ENCODE data around the gene LAMB4.

Gene LAMB4

GRCh38 chr7:108143658-108144420 lies 13.7 kb upstream of the LAMB4 start:
- Histone ChIP-seq H3K27me3 (ENCODE audit: control insufficient read depth in 1 of 2, insufficient read depth in 2 of 2, low read length in 2 of 2) (no peaks in the 10 kb centered on the region), H3K4me1 (ENCODE audit: control insufficient read depth in 1 of 2, insufficient read depth in 2 of 2, low read length in 2 of 2) (peaks cover 6 to 8% of the 10 kb centered on the region in 2 donors), H3K36me3 (ENCODE audit: control insufficient read depth in 1 of 2, insufficient read depth in 2 of 2, low read length in 2 of 2) (no peaks in the 10 kb centered on the region), H3K9ac (ENCODE audit: low read depth in 1 of 2, low read length in 2 of 2) (no peak overlapping the region), H3K4me3 (ENCODE audit: low read depth in 1 of 2, low read length in 2 of 2) (no peak overlapping the region), H3K27ac (ENCODE audit: low read depth, low read length) (no peak overlapping the region), H3K9me3 (ENCODE audit: control insufficient read depth in 1 of 2, low read length in 2 of 2) (no peaks in the 10 kb centered on the region)

GRCh38 chr7:108142675-108143259 lies 12.6 kb upstream of the LAMB4 start:
- Histone ChIP-seq H3K4me3 (ENCODE audit: low read depth in 1 of 2, low read length in 2 of 2) (no peak overlapping the region), H3K9ac (ENCODE audit: low read depth in 1 of 2, low read length in 2 of 2) (no peak overlapping the region)

GRCh38 chr7:108142180-108142579 lies 12.0 kb upstream of the LAMB4 start:
- Histone ChIP-seq H3K9ac (ENCODE audit: low read depth in 1 of 2, low read length in 2 of 2) (no peak overlapping the region), H3K36me3 (ENCODE audit: control insufficient read depth in 1 of 2, insufficient read depth in 2 of 2, low read length in 2 of 2) (no peaks in the 10 kb centered on the region), H3K9me3 (ENCODE audit: control insufficient read depth in 1 of 2, low read length in 2 of 2) (no peaks in the 10 kb centered on the region), H3K27ac (ENCODE audit: low read depth, low read length) (no peak overlapping the region), H3K4me3 (ENCODE audit: low read depth in 1 of 2, low read length in 2 of 2) (no peak overlapping the region), H3K27me3 (ENCODE audit: control insufficient read depth in 1 of 2, insufficient read depth in 2 of 2, low read length in 2 of 2) (no peaks in the 10 kb centered on the region), H3K4me1 (ENCODE audit: control insufficient read depth in 1 of 2, insufficient read depth in 2 of 2, low read length in 2 of 2) (peaks cover 4 to 5% of the 10 kb centered on the region in 2 donors)

More at GRCh38 chr7:108142675-108143259, 12.6 kb upstream of the LAMB4 start:
- H3K36me3 ChIP-seq (ENCODE audit: control insufficient read depth in 1 of 2, insufficient read depth in 2 of 2, low read length in 2 of 2) = no peaks in the 10 kb centered on the region
- H3K27me3 ChIP-seq (ENCODE audit: control insufficient read depth in 1 of 2, insufficient read depth in 2 of 2, low read length in 2 of 2) = no peaks in the 10 kb centered on the region
- H3K27ac ChIP-seq (ENCODE audit: low read depth, low read length) = no peak overlapping the region
- H3K4me1 ChIP-seq (ENCODE audit: control insufficient read depth in 1 of 2, insufficient read depth in 2 of 2, low read length in 2 of 2) = peaks cover 6 to 8% of the 10 kb centered on the region in 2 donors
- H3K9me3 ChIP-seq (ENCODE audit: control insufficient read depth in 1 of 2, low read length in 2 of 2) = no peaks in the 10 kb centered on the region

DNA sequence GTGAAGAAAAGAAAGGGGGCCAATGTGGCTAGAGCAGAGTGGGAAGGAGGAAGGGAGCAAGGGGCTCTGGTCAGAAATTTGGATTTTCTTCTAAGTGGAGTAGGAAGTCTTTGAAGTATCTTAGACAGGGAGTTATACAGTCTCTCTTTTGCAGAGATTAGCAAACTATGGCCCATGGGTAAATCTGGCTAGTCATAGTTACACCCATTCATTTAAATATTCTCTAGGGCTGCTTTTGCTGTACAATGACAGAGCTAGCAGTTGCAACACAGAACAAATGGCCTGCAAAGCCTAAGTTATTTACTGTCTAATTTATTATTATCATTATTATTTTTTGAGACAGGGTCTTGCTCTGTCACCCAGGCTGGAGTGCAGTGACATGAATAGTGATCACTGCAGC lies 10.5 kb upstream of the LAMB4 start:
- Histone ChIP-seq H3K9ac (ENCODE audit: low read depth in 1 of 2, low read length in 2 of 2) (no peak overlapping the region), H3K4me1 (ENCODE audit: control insufficient read depth in 1 of 2, insufficient read depth in 2 of 2, low read length in 2 of 2) (no peaks in the 10 kb centered on the region), H3K36me3 (ENCODE audit: control insufficient read depth in 1 of 2, insufficient read depth in 2 of 2, low read length in 2 of 2) (no peaks in the 10 kb centered on the region), H3K9me3 (ENCODE audit: control insufficient read depth in 1 of 2, low read length in 2 of 2) (no peaks in the 10 kb centered on the region), H3K4me3 (ENCODE audit: low read depth in 1 of 2, low read length in 2 of 2) (no peak overlapping the region), H3K27ac (ENCODE audit: low read depth, low read length) (no peak overlapping the region), H3K27me3 (ENCODE audit: control insufficient read depth in 1 of 2, insufficient read depth in 2 of 2, low read length in 2 of 2) (no peaks in the 10 kb centered on the region)

GRCh38 chr7:108138911-108139310 lies 8.8 kb upstream of the LAMB4 start:
- Histone ChIP-seq H3K27me3 (ENCODE audit: control insufficient read depth in 1 of 2, insufficient read depth in 2 of 2, low read length in 2 of 2) (no peaks in the 10 kb centered on the region), H3K9me3 (ENCODE audit: control insufficient read depth in 1 of 2, low read length in 2 of 2) (no peaks in the 10 kb centered on the region), H3K4me1 (ENCODE audit: control insufficient read depth in 1 of 2, insufficient read depth in 2 of 2, low read length in 2 of 2) (no peaks in the 10 kb centered on the region), H3K4me3 (ENCODE audit: low read depth in 1 of 2, low read length in 2 of 2) (no peak overlapping the region), H3K27ac (ENCODE audit: low read depth, low read length) (no peak overlapping the region), H3K9ac (ENCODE audit: low read depth in 1 of 2, low read length in 2 of 2) (no peak overlapping the region), H3K36me3 (ENCODE audit: control insufficient read depth in 1 of 2, insufficient read depth in 2 of 2, low read length in 2 of 2) (no peaks in the 10 kb centered on the region)

- Histone ChIP-seq H3K9ac (ENCODE audit: low read depth in 1 of 2, low read length in 2 of 2) (no peak overlapping the region), H3K4me3 (ENCODE audit: low read depth in 1 of 2, low read length in 2 of 2) (no peak overlapping the region), H3K9me3 (ENCODE audit: control insufficient read depth in 1 of 2, low read length in 2 of 2) (no peaks in the 10 kb centered on the region), H3K4me1 (ENCODE audit: control insufficient read depth in 1 of 2, insufficient read depth in 2 of 2, low read length in 2 of 2) (no peaks in the 10 kb centered on the region), H3K27ac (ENCODE audit: low read depth, low read length) (no peak overlapping the region), H3K36me3 (ENCODE audit: control insufficient read depth in 1 of 2, insufficient read depth in 2 of 2, low read length in 2 of 2) (no peaks in the 10 kb centered on the region), H3K27me3 (ENCODE audit: control insufficient read depth in 1 of 2, insufficient read depth in 2 of 2, low read length in 2 of 2) (no peaks in the 10 kb centered on the region)
Observed at GRCh38 chr7:108137993-108138392, 7.8 kb upstream of the LAMB4 start.

- Histone ChIP-seq H3K9me3 (ENCODE audit: control insufficient read depth in 1 of 2, low read length in 2 of 2) (no peaks in the 10 kb centered on the region), H3K27ac (ENCODE audit: low read depth, low read length) (no peak overlapping the region), H3K36me3 (ENCODE audit: control insufficient read depth in 1 of 2, insufficient read depth in 2 of 2, low read length in 2 of 2) (no peaks in the 10 kb centered on the region), H3K4me1 (ENCODE audit: control insufficient read depth in 1 of 2, insufficient read depth in 2 of 2, low read length in 2 of 2) (no peaks in the 10 kb centered on the region), H3K27me3 (ENCODE audit: control insufficient read depth in 1 of 2, insufficient read depth in 2 of 2, low read length in 2 of 2) (no peaks in the 10 kb centered on the region), H3K4me3 (ENCODE audit: low read depth in 1 of 2, low read length in 2 of 2) (no peak overlapping the region), H3K9ac (ENCODE audit: low read depth in 1 of 2, low read length in 2 of 2) (no peak overlapping the region)
Observed at GRCh38 chr7:108137040-108137439, 6.9 kb upstream of the LAMB4 start.

DNA sequence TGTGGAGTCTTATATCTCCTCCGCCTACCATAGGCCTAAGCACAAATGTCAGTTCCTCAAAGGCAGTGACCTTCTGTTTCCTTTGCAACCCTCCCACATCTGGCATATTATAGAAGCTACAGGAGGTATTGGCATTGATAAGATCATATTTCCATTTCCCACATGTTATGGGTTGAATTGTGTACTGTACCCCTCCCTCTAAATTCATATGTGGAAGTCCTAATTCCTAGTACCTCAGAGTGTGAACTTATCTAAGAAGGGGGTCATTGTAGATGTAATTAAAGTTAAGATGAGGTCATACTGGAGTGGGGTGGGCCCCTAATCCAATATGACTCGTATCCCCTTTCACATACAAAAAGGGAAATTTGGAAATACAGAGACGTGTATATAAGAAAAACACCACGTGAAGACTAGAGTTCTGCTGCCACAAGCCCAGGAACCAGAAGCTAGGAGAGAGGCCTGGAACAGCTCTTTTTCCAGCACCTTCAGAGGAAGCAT lies 6.1 kb upstream of the LAMB4 start:
- Histone ChIP-seq H3K4me3 (ENCODE audit: low read depth in 1 of 2, low read length in 2 of 2) (no peak overlapping the region), H3K4me1 (ENCODE audit: control insufficient read depth in 1 of 2, insufficient read depth in 2 of 2, low read length in 2 of 2) (no peaks in the 10 kb centered on the region), H3K9ac (ENCODE audit: low read depth in 1 of 2, low read length in 2 of 2) (no peak overlapping the region), H3K36me3 (ENCODE audit: control insufficient read depth in 1 of 2, insufficient read depth in 2 of 2, low read length in 2 of 2) (no peaks in the 10 kb centered on the region), H3K27ac (ENCODE audit: low read depth, low read length) (no peak overlapping the region), H3K9me3 (ENCODE audit: control insufficient read depth in 1 of 2, low read length in 2 of 2) (no peaks in the 10 kb centered on the region), H3K27me3 (ENCODE audit: control insufficient read depth in 1 of 2, insufficient read depth in 2 of 2, low read length in 2 of 2) (no peaks in the 10 kb centered on the region)

GRCh38 chr7:108135446-108136190 lies 5.5 kb upstream of the LAMB4 start:
- no peaks in the 10 kb centered on the region for H3K27me3 ChIP-seq (ENCODE audit: control insufficient read depth in 1 of 2, insufficient read depth in 2 of 2, low read length in 2 of 2)
- no peaks in the 10 kb centered on the region for H3K4me1 ChIP-seq (ENCODE audit: control insufficient read depth in 1 of 2, insufficient read depth in 2 of 2, low read length in 2 of 2)
- H3K9me3 ChIP-seq (ENCODE audit: control insufficient read depth in 1 of 2, low read length in 2 of 2) = no peaks in the 10 kb centered on the region
- H3K4me3 ChIP-seq (ENCODE audit: low read depth in 1 of 2, low read length in 2 of 2) = no peak overlapping the region
- H3K36me3 ChIP-seq (ENCODE audit: control insufficient read depth in 1 of 2, insufficient read depth in 2 of 2, low read length in 2 of 2) = no peaks in the 10 kb centered on the region
- no peak overlapping the region for H3K9ac ChIP-seq (ENCODE audit: low read depth in 1 of 2, low read length in 2 of 2)
- no peak overlapping the region for H3K27ac ChIP-seq (ENCODE audit: low read depth, low read length)

GRCh38 chr7:108134486-108134885 lies 4.3 kb upstream of the LAMB4 start:
- H3K27ac ChIP-seq (ENCODE audit: low read depth, low read length) = no peak overlapping the region
- no peak overlapping the region for H3K9ac ChIP-seq (ENCODE audit: low read depth in 1 of 2, low read length in 2 of 2)
- no peaks in the 10 kb centered on the region for H3K4me1 ChIP-seq (ENCODE audit: control insufficient read depth in 1 of 2, insufficient read depth in 2 of 2, low read length in 2 of 2)
- no peaks in the 10 kb centered on the region for H3K36me3 ChIP-seq (ENCODE audit: control insufficient read depth in 1 of 2, insufficient read depth in 2 of 2, low read length in 2 of 2)
- H3K27me3 ChIP-seq (ENCODE audit: control insufficient read depth in 1 of 2, insufficient read depth in 2 of 2, low read length in 2 of 2) = no peaks in the 10 kb centered on the region
- H3K9me3 ChIP-seq (ENCODE audit: control insufficient read depth in 1 of 2, low read length in 2 of 2) = no peaks in the 10 kb centered on the region
- no peak overlapping the region for H3K4me3 ChIP-seq (ENCODE audit: low read depth in 1 of 2, low read length in 2 of 2)
